HepG2 (cell line): ENCODE results near the gene PCGF2. TPM values are rescaled to one million over a fixed set of nuclear protein-coding genes. Genes with fewer than 3 reads are reported as not detected.

ENCODE experiments used
- ATF7 ChIP-seq, 2 experiments: fragments of 450-650 bp in 1 of 2; sonication (generic) in 1 of 2; formaldehyde crosslinking in 1 of 2; IDR thresholded peaks; 2 replicates each; pipeline versions ENCODE4 v1.4.0 to v1.6.1; 2016 to 2020; ENCODE audit warnings: antibody characterized with exemption in 1 of 2, mild to moderate bottlenecking in 1 of 2, missing genetic modification reagents in 1 of 2
- HMG20B ChIP-seq: conservative IDR thresholded peaks from 2 replicates; pipeline ENCODE4 v1.6.1; 2016; ENCODE audit warnings: missing genetic modification reagents, missing compliant biosample characterization
- RNF2 ChIP-seq: fragments of 450-650 bp; conservative IDR thresholded peaks from 2 replicates; pipeline ENCODE4 v1.6.1; 2016; ENCODE audit warnings: low read depth
- ZNF83 ChIP-seq: sonication (generic); formaldehyde crosslinking; IDR thresholded peaks from 2 replicates; pipeline ENCODE4 v1.4.0; 2020; ENCODE audit warnings: missing genetic modification reagents, mild to moderate bottlenecking, borderline replicate concordance
- polyA plus RNA-seq, 8 experiments: library from polyadenylated mRNA; depleted of rRNA in 3 of 8; stranded (reverse) in 7 of 8; unstranded in 1 of 8; fragments of >200 nt; fragmentation: Illumina TruSeq in 4 of 8; extraction: Trizol in 4 of 8; gene quantifications; 2 replicates each; pipeline versions ENCODE4 v1.2.1 to v1.2.3, GENCODE V29; 2011 to 2016; ENCODE audit warnings: low read depth in 4 of 8, missing spikeins in 1 of 8, mixed read lengths in 1 of 8; ENCODE audit not compliant: insufficient read depth in 1 of 8
- total RNA-seq, 5 experiments: library from RNA; depleted of rRNA; stranded (reverse); fragments of >200 nt; fragmentation: Illumina TruSeq; extraction: Trizol; gene quantifications; 2 replicates each; pipeline ENCODE4 v1.2.3, GENCODE V29; 2016; ENCODE audit warnings: low read depth in 1 of 5
- TF ChIP-seq, protein P1 (sequence below): IDR thresholded peaks from 2 replicates; pipeline ENCODE4 v1.4.0; 2020; ENCODE audit warnings: mild to moderate bottlenecking, missing genetic modification reagents
- TF ChIP-seq, protein P2 (sequence below): sonication (generic); formaldehyde crosslinking; conservative IDR thresholded peaks from 2 replicates; pipeline ENCODE4 v1.4.0; 2020; ENCODE audit warnings: missing genetic modification reagents
- TF ChIP-seq, protein P3 (sequence below): sonication (generic); formaldehyde crosslinking; IDR thresholded peaks from 2 replicates; pipeline ENCODE4 v1.8.1; 2023; ENCODE audit warnings: mild to moderate bottlenecking, inconsistent platforms, moderate library complexity, missing genetic modification reagents, borderline replicate concordance

PCGF2 gene
- total and polyA plus RNA-seq, 2 of the 13 experiments (the other 11 are each of a cell fraction or from before 2014, with no cell fraction given): 11.6 to 29.4 TPM

DNA sequence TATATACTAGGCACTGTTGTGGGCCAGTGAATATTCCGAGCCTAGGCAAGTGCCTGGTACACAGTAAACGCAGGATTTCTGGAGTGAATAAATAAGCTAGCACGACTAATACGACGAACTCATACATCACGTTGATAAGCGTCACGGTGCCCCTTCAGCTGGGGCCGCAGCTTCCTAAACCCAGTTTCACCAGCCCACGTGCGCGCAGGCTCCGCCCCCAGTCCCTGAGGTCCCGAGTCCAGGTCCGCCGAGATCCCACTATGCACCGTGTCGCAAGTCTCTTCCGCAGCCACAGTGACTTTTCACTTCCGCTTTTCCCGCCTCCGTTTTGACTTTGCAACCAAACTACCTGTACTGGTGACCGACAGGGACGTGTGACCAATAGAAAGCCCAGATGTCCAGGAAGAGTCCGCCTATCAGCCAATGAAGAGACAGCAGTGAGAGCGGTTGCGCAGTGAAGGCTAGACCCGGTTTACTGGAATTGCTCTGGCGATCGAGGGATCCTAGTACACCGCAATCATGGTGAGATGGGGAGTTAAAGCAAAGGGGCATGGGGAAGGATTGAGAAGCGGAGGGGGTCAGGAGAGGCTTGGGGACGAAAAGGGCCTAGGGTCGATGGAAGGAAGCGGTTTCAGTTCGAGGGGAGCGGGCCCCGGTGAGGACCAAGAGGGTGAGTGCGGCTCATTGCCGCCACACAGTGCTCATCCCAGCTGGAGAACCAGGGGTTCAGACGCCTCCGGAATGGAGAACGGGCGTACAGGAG is 4.4 kb upstream of the PCGF2 start, which contains the start of gene PSMB3 (continued):
- TF ChIP-seq, protein P1, sequence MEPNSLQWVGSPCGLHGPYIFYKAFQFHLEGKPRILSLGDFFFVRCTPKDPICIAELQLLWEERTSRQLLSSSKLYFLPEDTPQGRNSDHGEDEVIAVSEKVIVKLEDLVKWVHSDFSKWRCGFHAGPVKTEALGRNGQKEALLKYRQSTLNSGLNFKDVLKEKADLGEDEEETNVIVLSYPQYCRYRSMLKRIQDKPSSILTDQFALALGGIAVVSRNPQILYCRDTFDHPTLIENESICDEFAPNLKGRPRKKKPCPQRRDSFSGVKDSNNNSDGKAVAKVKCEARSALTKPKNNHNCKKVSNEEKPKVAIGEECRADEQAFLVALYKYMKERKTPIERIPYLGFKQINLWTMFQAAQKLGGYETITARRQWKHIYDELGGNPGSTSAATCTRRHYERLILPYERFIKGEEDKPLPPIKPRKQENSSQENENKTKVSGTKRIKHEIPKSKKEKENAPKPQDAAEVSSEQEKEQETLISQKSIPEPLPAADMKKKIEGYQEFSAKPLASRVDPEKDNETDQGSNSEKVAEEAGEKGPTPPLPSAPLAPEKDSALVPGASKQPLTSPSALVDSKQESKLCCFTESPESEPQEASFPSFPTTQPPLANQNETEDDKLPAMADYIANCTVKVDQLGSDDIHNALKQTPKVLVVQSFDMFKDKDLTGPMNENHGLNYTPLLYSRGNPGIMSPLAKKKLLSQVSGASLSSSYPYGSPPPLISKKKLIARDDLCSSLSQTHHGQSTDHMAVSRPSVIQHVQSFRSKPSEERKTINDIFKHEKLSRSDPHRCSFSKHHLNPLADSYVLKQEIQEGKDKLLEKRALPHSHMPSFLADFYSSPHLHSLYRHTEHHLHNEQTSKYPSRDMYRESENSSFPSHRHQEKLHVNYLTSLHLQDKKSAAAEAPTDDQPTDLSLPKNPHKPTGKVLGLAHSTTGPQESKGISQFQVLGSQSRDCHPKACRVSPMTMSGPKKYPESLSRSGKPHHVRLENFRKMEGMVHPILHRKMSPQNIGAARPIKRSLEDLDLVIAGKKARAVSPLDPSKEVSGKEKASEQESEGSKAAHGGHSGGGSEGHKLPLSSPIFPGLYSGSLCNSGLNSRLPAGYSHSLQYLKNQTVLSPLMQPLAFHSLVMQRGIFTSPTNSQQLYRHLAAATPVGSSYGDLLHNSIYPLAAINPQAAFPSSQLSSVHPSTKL (CRISPR knock-in tag): peak; percentile 67
- TF ChIP-seq RNF2: no peak; the same call in 1 of the 2 replicates
- TF ChIP-seq ZNF83 (CRISPR knock-in tag): no peak; the same call in 1 of the 2 replicates
- TF ChIP-seq ATF7 (IDR thresholded peaks at IDR 0.05): no peak
- no peak for TF ChIP-seq ATF7 (CRISPR knock-in tag; IDR thresholded peaks at IDR 0.05)
- TF ChIP-seq, protein P2, sequence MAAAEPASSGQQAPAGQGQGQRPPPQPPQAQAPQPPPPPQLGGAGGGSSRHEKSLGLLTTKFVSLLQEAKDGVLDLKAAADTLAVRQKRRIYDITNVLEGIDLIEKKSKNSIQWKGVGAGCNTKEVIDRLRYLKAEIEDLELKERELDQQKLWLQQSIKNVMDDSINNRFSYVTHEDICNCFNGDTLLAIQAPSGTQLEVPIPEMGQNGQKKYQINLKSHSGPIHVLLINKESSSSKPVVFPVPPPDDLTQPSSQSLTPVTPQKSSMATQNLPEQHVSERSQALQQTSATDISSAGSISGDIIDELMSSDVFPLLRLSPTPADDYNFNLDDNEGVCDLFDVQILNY: peak; percentile 95
- TF ChIP-seq, protein P3, sequence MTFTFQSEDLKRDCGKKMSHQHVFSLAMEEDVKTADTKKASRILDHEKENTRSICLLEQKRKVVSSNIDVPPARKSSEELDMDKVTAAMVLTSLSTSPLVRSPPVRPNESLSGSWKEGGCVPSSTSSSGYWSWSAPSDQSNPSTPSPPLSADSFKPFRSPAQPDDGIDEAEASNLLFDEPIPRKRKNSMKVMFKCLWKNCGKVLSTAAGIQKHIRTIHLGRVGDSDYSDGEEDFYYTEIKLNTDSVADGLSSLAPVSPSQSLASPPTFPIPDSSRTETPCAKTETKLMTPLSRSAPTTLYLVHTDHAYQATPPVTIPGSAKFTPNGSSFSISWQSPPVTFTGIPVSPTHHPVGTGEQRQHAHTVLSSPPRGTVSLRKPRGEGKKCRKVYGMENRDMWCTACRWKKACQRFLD (CRISPR knock-in tag): peak; percentile 29; the same call in 1 of the 2 replicates
- peak; percentile 49; the same call in 1 of the 2 replicates for TF ChIP-seq HMG20B (CRISPR knock-in tag)
